Hepatocyte (in vitro differentiated cells): ENCODE measurements around the gene GRIK1.

ENCODE experiments used
- EZH2 ChIP-seq: fragments of 200-600 bp; sonication (generic); IDR thresholded peaks from 2 replicates; pipeline ENCODE4 v1.6.1; 2016; ENCODE audit warnings: antibody characterized with exemption, mild to moderate bottlenecking, borderline replicate concordance
- EZH2phosphoT487 ChIP-seq: fragments of 200-600 bp; sonication (generic); IDR thresholded peaks from one replicate; pipeline ENCODE4 v1.6.1; 2018; ENCODE audit warnings: antibody characterized with exemption, mild to moderate bottlenecking, low read depth, moderate library complexity; ENCODE audit not compliant: unreplicated experiment, severe bottlenecking
- TF ChIP-seq, protein P1 (sequence below): fragments of 200-600 bp; sonication (generic); IDR thresholded peaks from 2 replicates; pipeline ENCODE4 v1.5.1; 2016; ENCODE audit warnings: antibody characterized with exemption, mild to moderate bottlenecking; ENCODE audit not compliant: poor library complexity

DNA sequence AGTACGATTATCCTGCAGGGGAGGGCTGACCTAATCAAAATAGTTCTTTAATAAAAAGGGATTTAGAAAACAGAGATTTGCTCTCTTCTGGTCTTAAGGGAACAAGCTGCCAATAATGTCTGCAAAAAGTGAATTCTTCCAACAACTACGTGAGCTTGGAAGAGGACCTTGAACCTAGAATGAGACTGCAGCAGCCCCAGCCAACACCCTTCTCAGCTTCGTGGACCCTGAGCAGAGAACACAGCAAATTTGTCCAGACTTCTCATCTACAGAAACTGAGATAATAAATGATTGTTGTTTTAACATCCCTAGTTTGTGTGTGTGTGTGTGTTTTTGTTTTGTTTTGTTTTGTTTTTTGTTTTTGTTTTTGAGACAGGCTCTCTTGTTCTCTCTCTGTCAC is 309.4 kb downstream of the GRIK1 start:
- TF ChIP-seq, protein P1, sequence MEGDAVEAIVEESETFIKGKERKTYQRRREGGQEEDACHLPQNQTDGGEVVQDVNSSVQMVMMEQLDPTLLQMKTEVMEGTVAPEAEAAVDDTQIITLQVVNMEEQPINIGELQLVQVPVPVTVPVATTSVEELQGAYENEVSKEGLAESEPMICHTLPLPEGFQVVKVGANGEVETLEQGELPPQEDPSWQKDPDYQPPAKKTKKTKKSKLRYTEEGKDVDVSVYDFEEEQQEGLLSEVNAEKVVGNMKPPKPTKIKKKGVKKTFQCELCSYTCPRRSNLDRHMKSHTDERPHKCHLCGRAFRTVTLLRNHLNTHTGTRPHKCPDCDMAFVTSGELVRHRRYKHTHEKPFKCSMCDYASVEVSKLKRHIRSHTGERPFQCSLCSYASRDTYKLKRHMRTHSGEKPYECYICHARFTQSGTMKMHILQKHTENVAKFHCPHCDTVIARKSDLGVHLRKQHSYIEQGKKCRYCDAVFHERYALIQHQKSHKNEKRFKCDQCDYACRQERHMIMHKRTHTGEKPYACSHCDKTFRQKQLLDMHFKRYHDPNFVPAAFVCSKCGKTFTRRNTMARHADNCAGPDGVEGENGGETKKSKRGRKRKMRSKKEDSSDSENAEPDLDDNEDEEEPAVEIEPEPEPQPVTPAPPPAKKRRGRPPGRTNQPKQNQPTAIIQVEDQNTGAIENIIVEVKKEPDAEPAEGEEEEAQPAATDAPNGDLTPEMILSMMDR: no peak
- TF ChIP-seq EZH2phosphoT487: no peak
- TF ChIP-seq EZH2: no peak
